HepG2 (cell line): ENCODE measurements around the gene KIF25. TPM values are rescaled to one million over a fixed set of nuclear protein-coding genes. Genes with fewer than 3 reads are reported as not detected.

Experiments
- ATAC-seq: fragments of 200-7000 bp; cut with Tn5 transposase; 3 replicates; pipeline ENCODE4 v1.9.1; 2020; ENCODE audit warnings: mild to moderate bottlenecking, moderate library complexity
- BruUV-seq: library from RNA; stranded (reverse); fragments of 400-500 nt; replicated peaks from 2 replicates; lab custom pipeline; 2021; lab: Mats Ljungman, UMichigan
- CTCF ChIA-PET: fragments of 300-600 bp; formaldehyde crosslinking; extraction: SDS; loops from one replicate; lab custom pipeline; 2021; ENCODE audit warnings: low total read pairs, inconsistent platforms, low intra/inter-chr PET ratio; lab: Yijun Ruan, JAX
- POLR2A ChIA-PET: fragments of 350-600 bp; sonication (Branson Sonifier 250); formaldehyde crosslinking; loops from one replicate; lab custom pipeline; 2020; ENCODE audit warnings: antibody characterized with exemption, inconsistent platforms; lab: Yijun Ruan, JAX
- DNase-seq: peaks from one replicate; pipeline ENCODE4 v3.0.0-alpha.2; 2015; ENCODE audit warnings: low spot score
- FAIRE-seq: peaks from 3 replicates; lab custom pipeline; 2011; peaks lifted over from hg19 to GRCh38; lab: Jason Lieb, UNC
- H2AFZ ChIP-seq: one replicate; pipeline ENCODE4 v1.6.1; 2011; ENCODE audit warnings: low read length, inconsistent platforms
- H3K27ac ChIP-seq: fragments of 300-600 bp; 3 replicates; pipeline ENCODE4 v1.8.0; 2011; ENCODE audit warnings: mixed run types, mild to moderate bottlenecking, mixed read lengths, low read length, inconsistent platforms; ENCODE audit not compliant: insufficient read depth; ENCODE audit errors: extremely low read length
- H3K27me3 ChIP-seq, 2 experiments: fragments of 200-600 bp in 1 of 2; 2 replicates in 1 of 2; 3 replicates in 1 of 2; pipeline versions ENCODE4 v1.6.0 to v1.8.0; 2011; ENCODE audit warnings: low read length in 2 of 2, mild to moderate bottlenecking in 2 of 2, moderate library complexity in 2 of 2, inconsistent platforms in 1 of 2; ENCODE audit not compliant: insufficient read depth in 2 of 2, control insufficient read depth in 1 of 2
- H3K36me3 ChIP-seq, 2 experiments: fragments of 200-600 bp in 1 of 2; replicated peaks in 1 of 2; 2 replicates in 1 of 2; 3 replicates in 1 of 2; pipeline versions ENCODE4 v1.5.1 to v1.8.0; 2011; ENCODE audit warnings: low read length in 2 of 2, inconsistent platforms in 1 of 2; ENCODE audit not compliant: insufficient read depth in 2 of 2, control insufficient read depth in 1 of 2
- H3K4me1 ChIP-seq: 2 replicates; pipeline ENCODE4 v1.5.1; 2012; ENCODE audit warnings: low read length, inconsistent platforms; ENCODE audit not compliant: insufficient read depth
- H3K4me2 ChIP-seq: 2 replicates; pipeline ENCODE4 v1.6.0; 2011; ENCODE audit warnings: low read depth, low read length, inconsistent platforms
- H3K4me3 ChIP-seq, 3 experiments: fragments of 200-600 bp in 1 of 3; sonication (generic), shearing (Covaris generic) in 1 of 3; replicated peaks in 1 of 3; 2 replicates each; pipeline ENCODE4 v1.5.1; 2011 to 2016; ENCODE audit warnings: low read length in 3 of 3, inconsistent platforms in 2 of 3, low read depth in 2 of 3, mild to moderate bottlenecking in 2 of 3, control low read depth in 1 of 3, mixed read lengths in 1 of 3; ENCODE audit not compliant: insufficient read depth in 1 of 3
- H3K79me2 ChIP-seq: one replicate; pipeline ENCODE4 v1.6.1; 2011; ENCODE audit warnings: low read length, inconsistent platforms; ENCODE audit not compliant: insufficient read depth
- H3K9ac ChIP-seq: 2 replicates; pipeline ENCODE4 v1.6.0; 2011; ENCODE audit warnings: mild to moderate bottlenecking, low read depth, low read length, inconsistent platforms; ENCODE audit not compliant: insufficient read depth
- H3K9me3 ChIP-seq: 2 replicates; pipeline ENCODE4 v1.5.1; 2012; ENCODE audit warnings: mild to moderate bottlenecking, low read length
- H4K20me1 ChIP-seq: 2 replicates; pipeline ENCODE4 v1.6.0; 2011; ENCODE audit warnings: inconsistent platforms, mild to moderate bottlenecking, low read length, moderate library complexity; ENCODE audit not compliant: insufficient read depth
- ATAD3A ChIP-seq: sonication (generic); formaldehyde crosslinking; IDR thresholded peaks from 2 replicates; pipeline ENCODE4 v1.4.0; 2020; ENCODE audit warnings: missing genetic modification reagents
- BCLAF1 ChIP-seq: fragments of 450-650 bp; IDR thresholded peaks from 2 replicates; pipeline ENCODE4 v1.6.1; 2017; ENCODE audit warnings: mild to moderate bottlenecking
- DRAP1 ChIP-seq: IDR thresholded peaks from 2 replicates; pipeline ENCODE4 v1.6.1; 2016; ENCODE audit warnings: missing genetic modification reagents, missing compliant biosample characterization
- FOXK1 ChIP-seq: sonication (generic); formaldehyde crosslinking; IDR thresholded peaks from 2 replicates; pipeline ENCODE4 v1.4.0; 2020; ENCODE audit warnings: low read depth, missing genetic modification reagents, borderline replicate concordance
- GPN1 ChIP-seq: sonication (generic); formaldehyde crosslinking; IDR thresholded peaks from 2 replicates; pipeline ENCODE4 v1.5.1; 2020; ENCODE audit warnings: missing genetic modification reagents, borderline replicate concordance
- HDAC1 ChIP-seq: sonication (generic); formaldehyde crosslinking; IDR thresholded peaks from 2 replicates; pipeline ENCODE4 v1.5.1; 2020; ENCODE audit warnings: mild to moderate bottlenecking, missing genetic modification reagents
- IRX3 ChIP-seq: sonication (generic); formaldehyde crosslinking; IDR thresholded peaks from 2 replicates; pipeline ENCODE4 v1.8.1; 2023; ENCODE audit warnings: mild to moderate bottlenecking, low read depth, missing genetic modification reagents, borderline replicate concordance
- JDP2 ChIP-seq: sonication (generic); formaldehyde crosslinking; IDR thresholded peaks from 2 replicates; pipeline ENCODE4 v1.8.1; 2022; ENCODE audit warnings: missing genetic modification reagents, borderline replicate concordance
- JUNB ChIP-seq: sonication (generic); formaldehyde crosslinking; IDR thresholded peaks from 2 replicates; pipeline ENCODE4 v1.8.0; 2022; ENCODE audit warnings: missing genetic modification reagents, mild to moderate bottlenecking, borderline replicate concordance
- KDM1A ChIP-seq: IDR thresholded peaks from 2 replicates; pipeline ENCODE4 v1.6.1; 2016; ENCODE audit warnings: missing compliant biosample characterization
- MED1 ChIP-seq: sonication (generic); formaldehyde crosslinking; IDR thresholded peaks from 2 replicates; pipeline ENCODE4 v1.4.0; 2020; ENCODE audit warnings: missing genetic modification reagents
- PAXIP1 ChIP-seq: sonication (generic); formaldehyde crosslinking; conservative IDR thresholded peaks from 2 replicates; pipeline ENCODE4 v1.4.0; 2020; ENCODE audit warnings: mild to moderate bottlenecking, missing genetic modification reagents, moderate library complexity
- PBX3 ChIP-seq: sonication (generic); formaldehyde crosslinking; IDR thresholded peaks from 2 replicates; pipeline ENCODE4 v1.8.1; 2023; ENCODE audit warnings: missing genetic modification reagents, inconsistent platforms, borderline replicate concordance
- TAF15 ChIP-seq: fragments of 200-400 bp; formaldehyde crosslinking; IDR thresholded peaks from one replicate; pipeline ENCODE4 v1.6.1; 2018; ENCODE audit warnings: mild to moderate bottlenecking, low read depth, low read length; ENCODE audit not compliant: poor library complexity, severe bottlenecking
- WIZ ChIP-seq: sonication (generic); formaldehyde crosslinking; IDR thresholded peaks from 2 replicates; pipeline ENCODE4 v1.5.1; 2020; ENCODE audit warnings: mild to moderate bottlenecking, missing genetic modification reagents
- ZNF160 ChIP-seq: sonication (generic); formaldehyde crosslinking; IDR thresholded peaks from 2 replicates; pipeline ENCODE4 v1.8.0; 2022; ENCODE audit warnings: mild to moderate bottlenecking, inconsistent platforms, missing genetic modification reagents
- ZNF563 ChIP-seq: sonication (generic); formaldehyde crosslinking; IDR thresholded peaks from 2 replicates; pipeline ENCODE4 v1.8.0; 2022; ENCODE audit warnings: mild to moderate bottlenecking, moderate library complexity, missing genetic modification reagents
- ZNF713 ChIP-seq: sonication (generic); formaldehyde crosslinking; IDR thresholded peaks from 2 replicates; pipeline ENCODE4 v1.4.0; 2020; ENCODE audit warnings: mild to moderate bottlenecking, missing genetic modification reagents
- ZNF772 ChIP-seq: sonication (generic); formaldehyde crosslinking; IDR thresholded peaks from 2 replicates; pipeline ENCODE4 v1.5.0; 2020; ENCODE audit warnings: mild to moderate bottlenecking, missing genetic modification reagents
- WGBS: methylation state at CpG from one replicate; pipeline ENCODE4 v1.1.6; 2017; ENCODE audit warnings: low lambda C conversion rate; 5-methylcytosine and 5-hydroxymethylcytosine counted together
- in situ Hi-C: cut with HindIII; loops from 2 replicates; pipeline ENCODE4 v1.10.0; 2017; ENCODE audit warnings: low pct_unique_long_range_greater_than_20kb; ENCODE audit not compliant: extremely low pct_ligation_motif_present
- intact Hi-C: fragments of 100-400 bp; cut with micrococcal nuclease; formaldehyde crosslinking; loops from one replicate; pipeline ENCODE4 v1.10.0; 2022; ENCODE audit not compliant: unreplicated experiment
- polyA plus RNA-seq, 8 experiments: library from polyadenylated mRNA; depleted of rRNA in 3 of 8; stranded (reverse) in 7 of 8; unstranded in 1 of 8; fragments of >200 nt; fragmentation: Illumina TruSeq in 4 of 8; extraction: Trizol in 4 of 8; gene quantifications; 2 replicates each; pipeline versions ENCODE4 v1.2.1 to v1.2.3, GENCODE V29; 2011 to 2016; ENCODE audit warnings: low read depth in 4 of 8, missing spikeins in 1 of 8, mixed read lengths in 1 of 8; ENCODE audit not compliant: insufficient read depth in 1 of 8
- total RNA-seq, 5 experiments: library from RNA; depleted of rRNA; stranded (reverse); fragments of >200 nt; fragmentation: Illumina TruSeq; extraction: Trizol; gene quantifications; 2 replicates each; pipeline ENCODE4 v1.2.3, GENCODE V29; 2016; ENCODE audit warnings: low read depth in 1 of 5

KIF25 gene
- total and polyA plus RNA-seq, 2 of the 13 experiments (the other 11 are each of a cell fraction or from before 2014, with no cell fraction given), result not detected

GRCh38 chr6:168086066-168086465 lies 88.6 kb downstream of the KIF25 start:
- H3K9me3 ChIP-seq, result no peaks in the 10 kb centered on the region
- WGBS, result 47% methylated on average over 8 of the region's 10 CpGs
- no peaks in the 10 kb centered on the region for H4K20me1 ChIP-seq
- ATAC-seq, result no peak
- in situ Hi-C loops, result no loop called here
- H3K27me3 ChIP-seq, result peaks cover 16 to 84% of the 10 kb centered on the region in 2 experiments
- no peaks in the 10 kb centered on the region for H3K79me2 ChIP-seq
- no peak for DNase-seq
- no TSS peak for BruUV-seq
- H3K4me3 ChIP-seq, result no peak overlapping the region
- ChIA-PET CTCF (no interaction called here), POLR2A (no interaction called here)
- H3K36me3 ChIP-seq, result no peaks in the 10 kb centered on the region
- no peak overlapping the region for H3K27ac ChIP-seq
- no peak overlapping the region for H3K9ac ChIP-seq
- intact Hi-C loops, result no loop called here
- no peak overlapping the region for H3K4me2 ChIP-seq
- FAIRE-seq, result no peak
- no peak overlapping the region for H2AFZ ChIP-seq
- H3K4me1 ChIP-seq, result peaks cover 25% of the 10 kb centered on the region
- TF ChIP-seq WIZ (no peak), JDP2 (CRISPR knock-in tag) (no peak), TAF15 (no peak), FOXK1 (CRISPR knock-in tag) (no peak), DRAP1 (CRISPR knock-in tag) (no peak), GPN1 (CRISPR knock-in tag) (no peak), BCLAF1 (no peak), PBX3 (CRISPR knock-in tag) (no peak), ATAD3A (no peak), KDM1A (CRISPR knock-in tag) (no peak), ZNF772 (CRISPR knock-in tag) (no peak), MED1 (CRISPR knock-in tag) (no peak), HDAC1 (no peak), ZNF713 (CRISPR knock-in tag) (no peak), ZNF563 (CRISPR knock-in tag) (no peak), PAXIP1 (CRISPR knock-in tag) (no peak), ZNF160 (CRISPR knock-in tag) (no peak), JUNB (no peak), IRX3 (CRISPR knock-in tag) (no peak)
